Progenitor cell of endocrine pancreas (in vitro differentiated cells): ENCODE results near the gene GABBR2. TPM values are rescaled to one million over a fixed set of nuclear protein-coding genes. Genes with fewer than 3 reads are reported as not detected.
"Not testable (repeated sequence)": the region's sequence is repeated elsewhere in the genome, so short reads cannot be mapped to it uniquely, and the experiment has no call there.

Experiments used
- DNase-seq: peaks from one replicate; pipeline ENCODE4 v3.0.0; 2021; ENCODE audit warnings: low spot score; ENCODE audit not compliant: unreplicated experiment
- H3K27ac Mint-ChIP-seq: 2 replicates; pipeline ENCODE4 v1.8.0; 2021; ENCODE audit warnings: mild to moderate bottlenecking, moderate library complexity, mixed read lengths
- H3K27me3 Mint-ChIP-seq: 2 replicates; pipeline ENCODE4 v1.8.0; 2021; ENCODE audit warnings: mixed read lengths
- H3K36me3 Mint-ChIP-seq: 2 replicates; pipeline ENCODE4 v1.8.0; 2022; ENCODE audit warnings: mixed read lengths; ENCODE audit not compliant: insufficient read depth
- H3K4me1 Mint-ChIP-seq: 2 replicates; pipeline ENCODE4 v1.8.0; 2021; ENCODE audit warnings: low read depth, mixed read lengths
- H3K4me3 Mint-ChIP-seq: 2 replicates; pipeline ENCODE4 v1.8.0; 2021; ENCODE audit warnings: low read depth, mild to moderate bottlenecking, moderate library complexity, mixed read lengths
- H3K9me3 Mint-ChIP-seq: 2 replicates; pipeline ENCODE4 v1.8.0; 2021; ENCODE audit warnings: low read depth, mixed read lengths
- total RNA-seq: library from RNA; stranded (reverse); gene quantifications from 2 replicates; pipeline ENCODE4 v1.2.1, GENCODE V29; 2021
- TF ChIP-seq, protein P1 (sequence below): fragments of 200-600 bp; sonication (generic); IDR thresholded peaks from one replicate; pipeline ENCODE4 v1.5.0; 2021; ENCODE audit warnings: antibody characterized with exemption, mild to moderate bottlenecking; ENCODE audit not compliant: unreplicated experiment

GABBR2 gene
- total RNA-seq, 1 donor from 2014 or later: 0.84 TPM

DNA sequence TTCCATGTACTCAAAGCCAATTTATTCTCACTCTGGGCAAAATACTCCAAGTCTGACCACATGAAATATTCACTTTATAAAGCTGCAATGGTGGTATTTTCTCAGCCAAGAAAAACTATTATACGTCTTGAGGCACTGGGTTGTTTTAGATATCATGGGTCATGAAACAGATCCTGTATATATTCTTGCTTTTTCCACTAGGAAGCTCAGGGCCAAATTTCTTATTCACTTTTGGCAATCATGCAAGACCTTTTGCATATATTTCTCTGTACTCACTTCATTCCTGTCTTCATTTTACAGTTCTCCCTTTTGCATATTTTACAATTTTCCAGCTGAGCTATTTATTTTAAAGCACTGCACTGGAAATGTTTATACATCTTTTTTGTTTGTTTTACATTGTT is 49.8 kb downstream of the GABBR2 start:
- peaks cover 5% of the 10 kb centered on the region for H3K9me3 Mint-ChIP-seq
- H3K27me3 Mint-ChIP-seq: peaks cover 2% of the 10 kb centered on the region
- DNase-seq: no peak
- no peak overlapping the region for H3K4me3 Mint-ChIP-seq
- TF ChIP-seq, protein P1, sequence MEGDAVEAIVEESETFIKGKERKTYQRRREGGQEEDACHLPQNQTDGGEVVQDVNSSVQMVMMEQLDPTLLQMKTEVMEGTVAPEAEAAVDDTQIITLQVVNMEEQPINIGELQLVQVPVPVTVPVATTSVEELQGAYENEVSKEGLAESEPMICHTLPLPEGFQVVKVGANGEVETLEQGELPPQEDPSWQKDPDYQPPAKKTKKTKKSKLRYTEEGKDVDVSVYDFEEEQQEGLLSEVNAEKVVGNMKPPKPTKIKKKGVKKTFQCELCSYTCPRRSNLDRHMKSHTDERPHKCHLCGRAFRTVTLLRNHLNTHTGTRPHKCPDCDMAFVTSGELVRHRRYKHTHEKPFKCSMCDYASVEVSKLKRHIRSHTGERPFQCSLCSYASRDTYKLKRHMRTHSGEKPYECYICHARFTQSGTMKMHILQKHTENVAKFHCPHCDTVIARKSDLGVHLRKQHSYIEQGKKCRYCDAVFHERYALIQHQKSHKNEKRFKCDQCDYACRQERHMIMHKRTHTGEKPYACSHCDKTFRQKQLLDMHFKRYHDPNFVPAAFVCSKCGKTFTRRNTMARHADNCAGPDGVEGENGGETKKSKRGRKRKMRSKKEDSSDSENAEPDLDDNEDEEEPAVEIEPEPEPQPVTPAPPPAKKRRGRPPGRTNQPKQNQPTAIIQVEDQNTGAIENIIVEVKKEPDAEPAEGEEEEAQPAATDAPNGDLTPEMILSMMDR: no peak
- no peaks in the 10 kb centered on the region for H3K36me3 Mint-ChIP-seq
- no peaks in the 10 kb centered on the region for H3K4me1 Mint-ChIP-seq
- H3K27ac Mint-ChIP-seq: no peak overlapping the region

DNA sequence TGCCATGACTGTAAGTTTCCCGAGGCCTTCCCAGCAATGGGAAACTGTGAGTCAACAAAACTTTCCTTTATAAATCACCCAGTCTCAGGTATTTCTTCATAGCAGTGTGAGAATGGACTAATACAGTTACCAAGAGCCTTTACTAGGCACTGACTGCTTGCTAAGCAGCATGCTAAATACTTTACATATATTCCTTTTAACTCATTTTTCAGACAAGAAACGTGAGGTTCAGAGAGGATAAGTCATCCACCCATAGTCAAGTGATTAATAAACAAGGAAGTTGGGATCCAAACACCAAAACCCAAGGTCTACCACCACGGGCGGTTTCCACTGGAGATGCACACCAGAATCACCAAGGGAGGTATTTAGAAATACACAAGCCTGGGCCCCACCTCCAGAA is 50.8 kb downstream of the GABBR2 start:
- no peak for DNase-seq
- Mint-ChIP-seq H3K4me3 (no peak overlapping the region), H3K4me1 (no peaks in the 10 kb centered on the region), H3K36me3 (no peaks in the 10 kb centered on the region), H3K9me3 (peaks cover 5% of the 10 kb centered on the region), H3K27me3 (peaks cover 2% of the 10 kb centered on the region), H3K27ac (no peak overlapping the region)
- TF ChIP-seq, protein P1: no peak

DNA sequence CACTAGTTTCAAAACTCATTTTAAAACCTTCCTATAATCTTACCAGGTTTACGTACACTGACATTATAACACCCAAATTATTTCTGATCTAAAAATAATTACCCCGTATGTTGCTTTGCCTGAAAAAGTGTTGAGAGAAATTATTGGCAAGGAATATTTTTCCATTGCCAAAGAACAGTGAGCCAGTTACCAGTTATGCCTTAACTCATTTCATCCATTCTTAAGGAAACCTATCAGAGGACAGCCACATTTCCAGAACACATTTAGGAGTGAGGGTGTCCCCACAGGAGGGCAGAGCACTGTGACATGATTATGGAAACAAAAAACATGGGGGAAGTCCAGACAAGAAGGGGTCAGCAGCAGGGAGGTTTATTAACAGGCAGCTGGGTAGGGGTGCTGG is 52.2 kb downstream of the GABBR2 start:
- H3K36me3 Mint-ChIP-seq: no peaks in the 10 kb centered on the region
- H3K4me1 Mint-ChIP-seq: no peaks in the 10 kb centered on the region
- TF ChIP-seq, protein P1: no peak
- peaks cover 6% of the 10 kb centered on the region for H3K27me3 Mint-ChIP-seq
- no peak overlapping the region for H3K4me3 Mint-ChIP-seq
- peaks cover 5% of the 10 kb centered on the region for H3K9me3 Mint-ChIP-seq
- H3K27ac Mint-ChIP-seq: no peak overlapping the region
- no peak for DNase-seq

DNA sequence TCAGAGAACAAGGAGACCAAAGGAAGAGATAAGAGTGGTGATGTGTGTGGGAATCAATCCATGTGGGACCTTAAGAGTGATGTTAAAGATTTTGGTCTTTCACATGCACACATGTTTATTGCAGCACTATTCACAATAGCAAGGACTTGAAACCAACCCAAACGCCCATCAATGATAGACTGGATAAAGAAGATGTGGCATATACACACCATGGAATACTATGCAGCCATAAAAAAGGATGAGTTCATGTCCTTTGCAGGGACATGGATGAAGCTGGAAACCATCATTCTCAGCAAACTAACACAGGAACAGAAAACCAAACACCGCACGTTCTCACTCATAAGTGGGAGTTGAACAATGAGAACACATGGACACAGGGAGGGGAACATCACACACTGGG is 53.3 kb downstream of the GABBR2 start:
- not testable (repeated sequence) for H3K36me3 Mint-ChIP-seq, H3K27ac Mint-ChIP-seq, H3K4me1 Mint-ChIP-seq, DNase-seq, H3K4me3 Mint-ChIP-seq, H3K27me3 Mint-ChIP-seq, H3K9me3 Mint-ChIP-seq

DNA sequence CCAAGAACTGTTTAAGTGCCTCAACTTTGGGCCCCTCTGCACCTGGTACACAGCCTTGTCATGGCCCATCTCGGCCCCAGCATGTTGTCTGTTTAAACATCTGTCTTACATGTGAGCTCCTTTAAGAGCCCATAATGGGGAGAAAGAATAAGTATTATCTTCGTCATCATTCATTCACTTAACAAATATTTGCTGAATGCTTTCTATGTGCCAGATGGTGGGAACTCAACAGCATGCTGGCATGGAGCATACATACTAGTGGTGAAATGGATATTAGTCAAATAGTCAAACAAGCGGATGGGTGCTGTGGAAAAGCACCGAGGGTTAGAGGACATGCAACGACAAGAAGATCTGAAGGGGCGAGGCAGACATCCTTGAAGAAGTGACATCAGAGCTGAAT is 54.5 kb downstream of the GABBR2 start:
- DNase-seq: no peak
- Mint-ChIP-seq H3K4me1 (no peaks in the 10 kb centered on the region), H3K27ac (no peak overlapping the region), H3K36me3 (no peaks in the 10 kb centered on the region), H3K9me3 (peaks cover 5% of the 10 kb centered on the region), H3K27me3 (peaks cover 10% of the 10 kb centered on the region), H3K4me3 (no peak overlapping the region)
- TF ChIP-seq, protein P1: no peak

DNA sequence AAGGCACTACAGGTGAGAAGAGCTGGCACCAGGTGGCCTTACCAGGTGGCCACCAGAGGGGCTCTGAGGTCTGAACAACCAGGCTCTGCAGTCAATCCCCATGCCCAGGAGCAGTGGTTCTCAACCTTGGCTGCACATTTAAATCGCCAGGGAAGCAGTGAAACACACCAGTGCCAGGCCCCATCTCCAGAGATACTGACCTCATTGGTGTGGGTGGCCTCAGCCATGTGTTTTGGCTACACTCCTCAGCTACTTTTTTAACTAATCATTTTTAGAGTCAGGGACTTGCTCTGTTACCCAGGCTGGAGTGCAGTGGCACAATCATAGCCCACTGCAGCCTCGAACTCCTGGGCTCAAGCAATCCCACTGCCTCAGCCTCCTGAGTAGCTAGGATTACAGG is 56.0 kb downstream of the GABBR2 start:
- Mint-ChIP-seq H3K9me3 (peaks cover 5% of the 10 kb centered on the region), H3K4me3 (no peak overlapping the region), H3K27me3 (peaks cover 11% of the 10 kb centered on the region), H3K36me3 (no peaks in the 10 kb centered on the region), H3K27ac (no peak overlapping the region), H3K4me1 (no peaks in the 10 kb centered on the region)
- TF ChIP-seq, protein P1: no peak
- DNase-seq: no peak
